ENCODE results near the gene BPI.
"Not testable (repeated sequence)": the region's sequence is repeated elsewhere in the genome, so short reads cannot be mapped to it uniquely, and the experiment has no call there.

Gene BPI

GRCh38 chr20:38336726-38337125 lies 32.8 kb downstream of the BPI start:
- TF ChIP-seq EZH2 (IDR thresholded peaks at IDR 0.05; ENCODE audit: borderline replicate concordance, low read depth, low read length, severe bottlenecking) (no peak), CTCF (IDR thresholded peaks at IDR 0.05; ENCODE audit: borderline replicate concordance, extremely low read depth, low read length, poor library complexity, severe bottlenecking) (no peak)
- Histone ChIP-seq H3K27ac (ENCODE audit: low read length) (no peak overlapping the region), H2AFZ (ENCODE audit: low read depth, low read length) (no peak overlapping the region), H3K4me2 (ENCODE audit: insufficient read depth, low read length) (no peak overlapping the region), H3K9me3 (ENCODE audit: insufficient read depth, low read length, severe bottlenecking) (no peaks in the 10 kb centered on the region), H3K4me1 (ENCODE audit: insufficient read depth, low read length) (no peaks in the 10 kb centered on the region), H4K20me1 (ENCODE audit: insufficient read depth, low read length) (no peaks in the 10 kb centered on the region), H3K27me3 (ENCODE audit: insufficient read depth, low read length, poor library complexity) (peaks cover 3% of the 10 kb centered on the region), H3K36me3 (ENCODE audit: insufficient read depth, low read length) (no peaks in the 10 kb centered on the region), H3K9ac (ENCODE audit: low read depth, low read length) (no peak overlapping the region), H3K4me3 (ENCODE audit: low read depth in 1 of 2, low read length in 2 of 2) (no peak overlapping the region), H3K79me2 (ENCODE audit: insufficient read depth, low read length) (no peaks in the 10 kb centered on the region)
- DNase-seq (no peak), ATAC-seq (ENCODE audit: insufficient read depth, low read depth) (no peak)

GRCh38 chr20:38337561-38338140 lies 33.7 kb downstream of the BPI start:
- ATAC-seq (ENCODE audit: insufficient read depth, low read depth) (no peak), DNase-seq (no peak)
- TF ChIP-seq EZH2 (IDR thresholded peaks at IDR 0.05; ENCODE audit: borderline replicate concordance, low read depth, low read length, severe bottlenecking) = no peak
- TF ChIP-seq CTCF (IDR thresholded peaks at IDR 0.05; ENCODE audit: borderline replicate concordance, extremely low read depth, low read length, poor library complexity, severe bottlenecking) = peak; percentile 42
- no peak overlapping the region for H3K9ac ChIP-seq (ENCODE audit: low read depth, low read length)
- H3K4me3 ChIP-seq (ENCODE audit: low read depth in 1 of 2, low read length in 2 of 2) = no peak overlapping the region
- H4K20me1 ChIP-seq (ENCODE audit: insufficient read depth, low read length) = no peaks in the 10 kb centered on the region
- H2AFZ ChIP-seq (ENCODE audit: low read depth, low read length) = no peak overlapping the region
- no peaks in the 10 kb centered on the region for H3K9me3 ChIP-seq (ENCODE audit: insufficient read depth, low read length, severe bottlenecking)
- no peak overlapping the region for H3K27ac ChIP-seq (ENCODE audit: low read length)
- H3K4me2 ChIP-seq (ENCODE audit: insufficient read depth, low read length) = no peak overlapping the region
- H3K27me3 ChIP-seq (ENCODE audit: insufficient read depth, low read length, poor library complexity) = no peaks in the 10 kb centered on the region
- H3K79me2 ChIP-seq (ENCODE audit: insufficient read depth, low read length) = no peaks in the 10 kb centered on the region
- H3K4me1 ChIP-seq (ENCODE audit: insufficient read depth, low read length) = no peaks in the 10 kb centered on the region
- no peaks in the 10 kb centered on the region for H3K36me3 ChIP-seq (ENCODE audit: insufficient read depth, low read length)

- H3K9ac ChIP-seq (ENCODE audit: low read depth, low read length) = no peak overlapping the region
- no peaks in the 10 kb centered on the region for H3K4me1 ChIP-seq (ENCODE audit: insufficient read depth, low read length)
- no peaks in the 10 kb centered on the region for H4K20me1 ChIP-seq (ENCODE audit: insufficient read depth, low read length)
- no peak for ATAC-seq (ENCODE audit: insufficient read depth, low read depth)
- no peaks in the 10 kb centered on the region for H3K9me3 ChIP-seq (ENCODE audit: insufficient read depth, low read length, severe bottlenecking)
- H2AFZ ChIP-seq (ENCODE audit: low read depth, low read length) = no peak overlapping the region
- H3K4me3 ChIP-seq (ENCODE audit: low read depth in 1 of 2, low read length in 2 of 2) = no peak overlapping the region
- H3K79me2 ChIP-seq (ENCODE audit: insufficient read depth, low read length) = no peaks in the 10 kb centered on the region
- no peak overlapping the region for H3K27ac ChIP-seq (ENCODE audit: low read length)
- H3K4me2 ChIP-seq (ENCODE audit: insufficient read depth, low read length) = no peak overlapping the region
- no peaks in the 10 kb centered on the region for H3K36me3 ChIP-seq (ENCODE audit: insufficient read depth, low read length)
- no peak for DNase-seq
- TF ChIP-seq EZH2 (IDR thresholded peaks at IDR 0.05; ENCODE audit: borderline replicate concordance, low read depth, low read length, severe bottlenecking) (no peak), CTCF (IDR thresholded peaks at IDR 0.05; ENCODE audit: borderline replicate concordance, extremely low read depth, low read length, poor library complexity, severe bottlenecking) (no peak)
- H3K27me3 ChIP-seq (ENCODE audit: insufficient read depth, low read length, poor library complexity) = no peaks in the 10 kb centered on the region
Observed at GRCh38 chr20:38338849-38339520, 35.0 kb downstream of the BPI start.

- not testable (repeated sequence) for H3K4me2 ChIP-seq (ENCODE audit: insufficient read depth, low read length); H3K36me3 ChIP-seq (ENCODE audit: insufficient read depth, low read length); H4K20me1 ChIP-seq (ENCODE audit: insufficient read depth, low read length); H3K27me3 ChIP-seq (ENCODE audit: insufficient read depth, low read length, poor library complexity); H2AFZ ChIP-seq (ENCODE audit: low read depth, low read length); H3K4me1 ChIP-seq (ENCODE audit: insufficient read depth, low read length); H3K9ac ChIP-seq (ENCODE audit: low read depth, low read length); H3K9me3 ChIP-seq (ENCODE audit: insufficient read depth, low read length, severe bottlenecking); H3K4me3 ChIP-seq (ENCODE audit: low read depth in 1 of 2, low read length in 2 of 2); H3K27ac ChIP-seq (ENCODE audit: low read length); H3K79me2 ChIP-seq (ENCODE audit: insufficient read depth, low read length); DNase-seq; ATAC-seq (ENCODE audit: insufficient read depth, low read depth)
Observed at GRCh38 chr20:38339521-38339896, 35.6 kb downstream of the BPI start.

Measured in DND-41 (cell line).